IMR-90 (cell line): ENCODE data around the gene CDH23.

Experiments used
- MXI1 ChIP-seq: IDR thresholded peaks from 2 replicates; pipeline ENCODE4 v1.6.1; 2012; ENCODE audit warnings: low read depth, mild to moderate bottlenecking, low read length, moderate library complexity, borderline replicate concordance
- SMC3 ChIP-seq: fragments of 150-350 bp; IDR thresholded peaks from 2 replicates; pipeline ENCODE4 v1.6.1; 2016; ENCODE audit warnings: low read depth, mild to moderate bottlenecking, antibody characterized with exemption, low read length, moderate library complexity

GRCh38 chr10:71509444-71509843 lies 112.7 kb downstream of the CDH23 start:
- TF ChIP-seq SMC3 (no peak), MXI1 (no peak)
